Stomach smooth muscle (tissue), 2 donors: ENCODE measurements around the gene MAPK1.
A peak's percentile ranks its signal among the peaks of the same experiment; 100 is the strongest.

ENCODE experiments used
- H3K27ac ChIP-seq: one replicate; pipeline ENCODE4 v1.7.0; 2013; ENCODE audit warnings: mild to moderate bottlenecking, low read length, inconsistent platforms
- H3K27me3 ChIP-seq, 2 donors: one replicate each; pipeline ENCODE4 v1.7.0; 2013; ENCODE audit warnings: low read length in 2 of 2; ENCODE audit not compliant: insufficient read depth in 2 of 2, control insufficient read depth in 1 of 2
- H3K36me3 ChIP-seq, 2 donors: one replicate each; pipeline ENCODE4 v1.7.0; 2013; ENCODE audit warnings: low read length in 2 of 2; ENCODE audit not compliant: control insufficient read depth in 2 of 2, insufficient read depth in 2 of 2
- H3K4me1 ChIP-seq: one replicate; pipeline ENCODE4 v1.7.0; 2013; ENCODE audit warnings: low read length; ENCODE audit not compliant: control insufficient read depth, insufficient read depth
- H3K4me3 ChIP-seq, 2 donors: one replicate each; pipeline ENCODE4 v1.7.0; 2013; ENCODE audit warnings: low read length in 2 of 2
- H3K9ac ChIP-seq, 2 donors: one replicate each; pipeline ENCODE4 v1.7.0; 2013; ENCODE audit warnings: low read length in 2 of 2, mild to moderate bottlenecking in 1 of 2
- H3K9me3 ChIP-seq, 2 donors: one replicate each; pipeline ENCODE4 v1.7.0; 2013; ENCODE audit warnings: low read length in 2 of 2; ENCODE audit not compliant: control insufficient read depth in 2 of 2
- donor health status: healthy.
- donor health status: Pancreatic carcinoma.

MAPK1 gene

DNA sequence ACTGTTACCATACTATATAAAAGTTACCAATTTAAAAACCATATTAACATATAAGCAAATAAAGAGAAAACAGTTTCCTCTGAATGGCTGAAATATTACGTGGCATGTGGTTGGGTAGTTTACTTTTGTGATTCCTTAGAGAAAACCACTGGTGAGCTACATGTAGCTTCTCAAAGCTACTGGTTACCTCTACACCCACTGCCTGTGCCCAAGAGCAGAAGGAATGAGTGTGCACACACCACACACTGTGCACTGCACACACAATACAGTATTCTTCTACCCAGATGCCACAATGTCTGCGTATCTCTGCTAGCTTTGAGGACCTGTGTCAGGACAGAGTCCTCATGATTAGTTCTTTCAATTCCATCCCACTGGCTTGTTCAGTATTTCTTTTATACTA, 106.4 kb downstream of the MAPK1 start:
- peaks cover 32% of the 10 kb centered on the region for H3K4me1 ChIP-seq
- H3K36me3 ChIP-seq = peaks cover 25 to 47% of the 10 kb centered on the region in 2 donors
- no peak overlapping the region for H3K4me3 ChIP-seq
- no peaks in the 10 kb centered on the region for H3K27me3 ChIP-seq
- H3K9me3 ChIP-seq = no peaks in the 10 kb centered on the region
- no peak overlapping the region for H3K9ac ChIP-seq
- no peak overlapping the region for H3K27ac ChIP-seq

- H3K36me3 ChIP-seq = peaks cover 21 to 42% of the 10 kb centered on the region in 2 donors
- no peaks in the 10 kb centered on the region for H3K27me3 ChIP-seq
- no peak overlapping the region for H3K4me3 ChIP-seq
- H3K9ac ChIP-seq = no peak overlapping the region
- H3K27ac ChIP-seq = no peak overlapping the region
- peaks cover 30% of the 10 kb centered on the region for H3K4me1 ChIP-seq
- H3K9me3 ChIP-seq = no peaks in the 10 kb centered on the region
These were observed 106.8 kb downstream of the MAPK1 start for GRCh38 chr22:21760640-21761039.

- H3K4me1 ChIP-seq = peaks cover 31% of the 10 kb centered on the region
These were observed 107.6 kb downstream of the MAPK1 start for GRCh38 chr22:21759646-21760376.

GRCh38 chr22:21759093-21759492, 108.4 kb downstream of the MAPK1 start:
- Histone ChIP-seq H3K9ac (no peak overlapping the region), H3K9me3 (no peaks in the 10 kb centered on the region), H3K36me3 (peaks cover 12 to 29% of the 10 kb centered on the region in 2 donors), H3K4me3 (no peak overlapping the region), H3K4me1 (peaks cover 38% of the 10 kb centered on the region), H3K27me3 (no peaks in the 10 kb centered on the region), H3K27ac (no peak overlapping the region)

More at GRCh38 chr22:21759646-21760376, 107.6 kb downstream of the MAPK1 start:
- Histone ChIP-seq H3K36me3 (peaks cover 17 to 35% of the 10 kb centered on the region in 2 donors), H3K4me3 (no peak overlapping the region), H3K9ac (no peak overlapping the region), H3K27ac (no peak overlapping the region), H3K27me3 (no peaks in the 10 kb centered on the region), H3K9me3 (no peaks in the 10 kb centered on the region)

GRCh38 chr22:21758091-21758864, 109.2 kb downstream of the MAPK1 start:
- no peak overlapping the region for H3K9ac ChIP-seq
- peaks cover 34% of the 10 kb centered on the region for H3K4me1 ChIP-seq
- H3K9me3 ChIP-seq = no peaks in the 10 kb centered on the region
- no peak overlapping the region for H3K27ac ChIP-seq
- no peaks in the 10 kb centered on the region for H3K27me3 ChIP-seq
- H3K36me3 ChIP-seq = peaks cover 5 to 22% of the 10 kb centered on the region in 2 donors
- no peak overlapping the region for H3K4me3 ChIP-seq

GRCh38 chr22:21755851-21756284, 111.6 kb downstream of the MAPK1 start:
- Histone ChIP-seq H3K4me1 (peaks cover 16% of the 10 kb centered on the region), H3K9me3 (no peaks in the 10 kb centered on the region), H3K27me3 (no peaks in the 10 kb centered on the region), H3K27ac (no peak overlapping the region), H3K9ac (no peak overlapping the region), H3K4me3 (no peak overlapping the region), H3K36me3 (peaks cover 0 to 13% of the 10 kb centered on the region in 2 donors)

DNA sequence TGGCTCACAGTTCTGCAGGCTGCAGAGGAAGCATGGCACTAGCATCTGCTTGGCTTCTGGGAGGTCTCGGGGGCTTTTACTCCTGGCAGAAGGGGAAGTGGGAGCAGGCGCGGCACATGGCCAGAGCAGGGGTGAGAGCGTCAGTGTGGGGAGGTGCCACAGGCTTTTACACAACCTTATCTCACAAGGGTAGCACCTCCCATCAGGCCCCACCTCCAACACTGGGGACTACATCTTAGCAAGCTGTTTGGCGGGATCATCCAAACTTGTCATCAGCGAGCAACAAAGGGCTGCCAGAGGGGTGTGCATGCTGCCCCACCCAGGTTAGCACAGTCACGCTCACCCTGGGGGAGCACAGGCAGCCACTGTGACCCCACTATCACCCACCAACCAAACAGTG, 112.9 kb downstream of the MAPK1 start:
- no peak overlapping the region for H3K9ac ChIP-seq

DNA sequence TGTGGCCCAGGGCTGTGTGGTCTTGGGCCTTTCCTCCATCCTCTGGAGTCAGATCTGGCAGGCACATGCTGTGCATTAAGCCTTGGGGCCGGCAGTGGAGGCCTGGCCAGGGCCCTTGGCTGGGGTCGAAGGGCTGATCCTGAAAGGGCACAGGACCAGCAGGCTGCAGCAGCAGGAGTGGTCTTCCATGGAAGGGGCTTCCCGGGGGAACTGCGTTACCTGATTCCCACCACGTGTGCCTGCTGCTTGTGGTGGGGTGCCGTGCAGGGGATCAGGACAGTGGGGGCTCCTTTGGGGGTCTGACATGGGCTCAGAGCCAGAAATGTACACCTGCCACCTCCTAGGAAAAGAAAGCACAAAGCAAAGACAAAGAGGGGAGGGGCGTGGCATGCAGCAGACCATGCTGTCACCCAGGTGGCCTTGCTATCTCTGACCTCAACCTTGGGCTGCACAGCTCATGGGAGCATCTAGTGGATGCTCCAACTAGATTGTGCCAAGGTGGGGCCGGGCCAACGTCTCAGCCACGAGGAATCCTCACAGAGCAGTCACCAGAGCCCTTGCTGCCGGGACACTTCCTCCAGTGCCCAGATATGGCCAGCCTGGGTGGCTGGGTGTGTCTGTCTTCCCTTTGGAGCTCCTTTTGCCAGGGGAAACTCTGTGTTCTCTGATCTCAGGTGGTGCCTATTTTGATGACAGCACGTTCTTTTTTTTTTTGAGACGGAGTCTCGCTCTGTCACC, 113.9 kb downstream of the MAPK1 start:
- H3K4me3 ChIP-seq = no peak overlapping the region
- peaks cover 15% of the 10 kb centered on the region for H3K4me1 ChIP-seq
- no peak overlapping the region for H3K27ac ChIP-seq
- no peaks in the 10 kb centered on the region for H3K9me3 ChIP-seq
- no peak overlapping the region for H3K9ac ChIP-seq
- H3K36me3 ChIP-seq = peaks cover 0 to 9% of the 10 kb centered on the region in 2 donors
- no peaks in the 10 kb centered on the region for H3K27me3 ChIP-seq

More for the DNA sequence above, 112.9 kb downstream of the MAPK1 start:
- Histone ChIP-seq H3K36me3 (peaks cover 0 to 9% of the 10 kb centered on the region in 2 donors), H3K4me3 (peak overlapping the region in 1 of 2 donors; percentile 52), H3K4me1 (peaks cover 16% of the 10 kb centered on the region), H3K27ac (no peak overlapping the region), H3K27me3 (no peaks in the 10 kb centered on the region), H3K9me3 (no peaks in the 10 kb centered on the region)

DNA sequence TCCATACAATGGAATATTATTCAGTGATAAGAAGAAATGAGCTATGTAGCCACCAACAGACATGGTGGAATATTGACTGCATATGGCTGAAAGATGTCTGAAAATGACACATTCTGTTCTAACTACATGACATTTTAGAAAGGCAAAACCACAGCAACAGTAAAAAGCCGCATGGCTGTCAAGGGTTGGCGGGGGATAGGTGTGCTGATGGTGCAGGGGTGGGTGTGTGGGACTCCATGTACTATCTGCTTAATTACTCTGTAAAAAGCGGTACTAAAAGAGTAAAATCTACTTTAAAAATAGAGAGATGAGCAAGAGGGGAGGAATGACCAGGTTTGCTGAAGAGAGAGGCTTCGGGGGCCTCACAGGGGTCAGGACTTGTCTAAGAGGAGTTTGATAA, 115.2 kb downstream of the MAPK1 start:
- no peak overlapping the region for H3K27ac ChIP-seq
- peaks cover 0 to 5% of the 10 kb centered on the region in 2 donors for H3K36me3 ChIP-seq
- no peaks in the 10 kb centered on the region for H3K27me3 ChIP-seq
- no peaks in the 10 kb centered on the region for H3K9me3 ChIP-seq
- H3K4me1 ChIP-seq = peaks cover 12% of the 10 kb centered on the region
- H3K9ac ChIP-seq = no peak overlapping the region
- H3K4me3 ChIP-seq = no peak overlapping the region

DNA sequence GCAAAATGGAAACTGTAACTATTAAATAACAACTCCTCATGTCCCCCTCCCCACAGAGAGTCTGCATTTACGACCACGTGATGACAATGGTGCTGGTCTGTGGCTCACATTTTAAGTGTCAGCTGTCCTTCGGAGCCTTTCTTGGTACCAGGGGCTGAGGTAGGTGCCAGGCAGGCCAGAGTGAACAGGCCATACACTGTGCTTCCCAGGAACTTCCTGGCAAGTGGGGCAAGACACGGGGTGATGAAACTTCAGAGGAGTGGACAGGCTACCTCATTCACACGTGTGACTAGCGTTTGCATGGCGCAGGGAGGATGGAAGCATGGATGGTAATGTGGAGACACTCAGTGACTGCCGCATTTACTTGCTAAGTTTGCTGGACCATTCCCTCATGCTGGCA, 121.5 kb downstream of the MAPK1 start:
- H3K9ac ChIP-seq = no peak overlapping the region
- no peak overlapping the region for H3K4me3 ChIP-seq
- H3K27ac ChIP-seq = no peak overlapping the region
- H3K4me1 ChIP-seq = no peaks in the 10 kb centered on the region
- H3K36me3 ChIP-seq = no peaks in the 10 kb centered on the region
- no peaks in the 10 kb centered on the region for H3K27me3 ChIP-seq
- H3K9me3 ChIP-seq = no peaks in the 10 kb centered on the region
